HepG2 (cell line): ENCODE results near the gene ABTB2. TPM values are rescaled to one million over a fixed set of nuclear protein-coding genes. Genes with fewer than 3 reads are reported as not detected.

Source experiments
- FOXP1 ChIP-seq, 2 experiments: fragments of 450-650 bp in 1 of 2; IDR thresholded peaks; 2 replicates each; pipeline ENCODE4 v1.6.1; 2017 to 2018; ENCODE audit warnings: antibody characterized with exemption in 1 of 2
- LCORL ChIP-seq, 2 experiments: fragments of 450-650 bp in 1 of 2; sonication (generic) in 1 of 2; formaldehyde crosslinking in 1 of 2; IDR thresholded peaks; 2 replicates each; pipeline versions ENCODE4 v1.5.0 to v1.6.1; 2017 to 2020; ENCODE audit warnings: antibody characterized with exemption in 1 of 2, missing genetic modification reagents in 1 of 2
- MTA1 ChIP-seq: sonication (generic); formaldehyde crosslinking; IDR thresholded peaks from 2 replicates; pipeline ENCODE4 v1.4.0; 2020; ENCODE audit warnings: missing genetic modification reagents, mild to moderate bottlenecking, borderline replicate concordance
- NFE2L1 ChIP-seq: sonication (generic); formaldehyde crosslinking; IDR thresholded peaks from 2 replicates; pipeline ENCODE4 v1.4.0; 2020; ENCODE audit warnings: missing genetic modification reagents, mild to moderate bottlenecking, borderline replicate concordance
- NONO ChIP-seq, 2 experiments: fragments of 450-650 bp in 1 of 2; sonication (generic) in 1 of 2; formaldehyde crosslinking in 1 of 2; IDR thresholded peaks in 1 of 2; conservative IDR thresholded peaks in 1 of 2; 2 replicates each; pipeline versions ENCODE4 v1.6.1 to v1.8.0; 2017 to 2022; ENCODE audit warnings: mild to moderate bottlenecking in 1 of 2, missing genetic modification reagents in 1 of 2, moderate library complexity in 1 of 2
- RFXANK ChIP-seq: IDR thresholded peaks from 2 replicates; pipeline ENCODE4 v1.6.1; 2016
- TCF12 ChIP-seq, 2 experiments: fragments of 450-650 bp in 1 of 2; sonication (generic) in 1 of 2; formaldehyde crosslinking in 1 of 2; IDR thresholded peaks; 2 replicates each; pipeline versions ENCODE4 v1.6.1 to v1.8.0; 2017 to 2022; ENCODE audit warnings: antibody characterized with exemption in 1 of 2, mild to moderate bottlenecking in 1 of 2, missing genetic modification reagents in 1 of 2, moderate library complexity in 1 of 2
- ZBTB38 ChIP-seq: sonication (generic); formaldehyde crosslinking; IDR thresholded peaks from 2 replicates; pipeline ENCODE4 v1.5.1; 2020; ENCODE audit warnings: mild to moderate bottlenecking, missing genetic modification reagents
- ZBTB43 ChIP-seq: sonication (generic); formaldehyde crosslinking; conservative IDR thresholded peaks from 2 replicates; pipeline ENCODE4 v1.4.0; 2020; ENCODE audit warnings: missing genetic modification reagents
- ZMYM2 ChIP-seq: sonication (generic); formaldehyde crosslinking; IDR thresholded peaks from 2 replicates; pipeline ENCODE4 v1.8.0; 2022; ENCODE audit warnings: mild to moderate bottlenecking, missing genetic modification reagents
- ZNF12 ChIP-seq: sonication (generic); formaldehyde crosslinking; IDR thresholded peaks from 2 replicates; pipeline ENCODE4 v1.5.0; 2020; ENCODE audit warnings: missing genetic modification reagents
- ZNF124 ChIP-seq: sonication (generic); formaldehyde crosslinking; IDR thresholded peaks from 2 replicates; pipeline ENCODE4 v1.4.0; 2020; ENCODE audit warnings: missing genetic modification reagents
- ZNF292 ChIP-seq: sonication (generic); formaldehyde crosslinking; IDR thresholded peaks from 2 replicates; pipeline ENCODE4 v1.8.1; 2022; ENCODE audit warnings: mild to moderate bottlenecking, low read depth, missing genetic modification reagents, borderline replicate concordance
- ZNF331 ChIP-seq: sonication (generic); formaldehyde crosslinking; IDR thresholded peaks from 2 replicates; pipeline ENCODE4 v1.4.0; 2020; ENCODE audit warnings: missing genetic modification reagents
- polyA plus RNA-seq, 8 experiments: library from polyadenylated mRNA; depleted of rRNA in 3 of 8; stranded (reverse) in 7 of 8; unstranded in 1 of 8; fragments of >200 nt; fragmentation: Illumina TruSeq in 4 of 8; extraction: Trizol in 4 of 8; gene quantifications; 2 replicates each; pipeline versions ENCODE4 v1.2.1 to v1.2.3, GENCODE V29; 2011 to 2016; ENCODE audit warnings: low read depth in 4 of 8, missing spikeins in 1 of 8, mixed read lengths in 1 of 8; ENCODE audit not compliant: insufficient read depth in 1 of 8
- total RNA-seq, 5 experiments: library from RNA; depleted of rRNA; stranded (reverse); fragments of >200 nt; fragmentation: Illumina TruSeq; extraction: Trizol; gene quantifications; 2 replicates each; pipeline ENCODE4 v1.2.3, GENCODE V29; 2016; ENCODE audit warnings: low read depth in 1 of 5
- TF ChIP-seq, protein P1 (sequence below): IDR thresholded peaks from 2 replicates; pipeline ENCODE4 v1.6.1; 2016; ENCODE audit warnings: missing genetic modification reagents, missing compliant biosample characterization
- TF ChIP-seq, protein P2 (sequence below): sonication (generic); formaldehyde crosslinking; IDR thresholded peaks from 2 replicates; pipeline ENCODE4 v1.8.0; 2022; ENCODE audit warnings: mild to moderate bottlenecking, missing genetic modification reagents, moderate library complexity
- TF ChIP-seq, protein P3 (sequence below): sonication (generic); formaldehyde crosslinking; IDR thresholded peaks from 2 replicates; pipeline ENCODE4 v1.4.0; 2020; ENCODE audit warnings: missing genetic modification reagents, borderline replicate concordance

The ABTB2 gene
- total and polyA plus RNA-seq, 2 of the 13 experiments (the other 11 are each of a cell fraction or from before 2014, with no cell fraction given), result 5.1 to 15.4 TPM

DNA sequence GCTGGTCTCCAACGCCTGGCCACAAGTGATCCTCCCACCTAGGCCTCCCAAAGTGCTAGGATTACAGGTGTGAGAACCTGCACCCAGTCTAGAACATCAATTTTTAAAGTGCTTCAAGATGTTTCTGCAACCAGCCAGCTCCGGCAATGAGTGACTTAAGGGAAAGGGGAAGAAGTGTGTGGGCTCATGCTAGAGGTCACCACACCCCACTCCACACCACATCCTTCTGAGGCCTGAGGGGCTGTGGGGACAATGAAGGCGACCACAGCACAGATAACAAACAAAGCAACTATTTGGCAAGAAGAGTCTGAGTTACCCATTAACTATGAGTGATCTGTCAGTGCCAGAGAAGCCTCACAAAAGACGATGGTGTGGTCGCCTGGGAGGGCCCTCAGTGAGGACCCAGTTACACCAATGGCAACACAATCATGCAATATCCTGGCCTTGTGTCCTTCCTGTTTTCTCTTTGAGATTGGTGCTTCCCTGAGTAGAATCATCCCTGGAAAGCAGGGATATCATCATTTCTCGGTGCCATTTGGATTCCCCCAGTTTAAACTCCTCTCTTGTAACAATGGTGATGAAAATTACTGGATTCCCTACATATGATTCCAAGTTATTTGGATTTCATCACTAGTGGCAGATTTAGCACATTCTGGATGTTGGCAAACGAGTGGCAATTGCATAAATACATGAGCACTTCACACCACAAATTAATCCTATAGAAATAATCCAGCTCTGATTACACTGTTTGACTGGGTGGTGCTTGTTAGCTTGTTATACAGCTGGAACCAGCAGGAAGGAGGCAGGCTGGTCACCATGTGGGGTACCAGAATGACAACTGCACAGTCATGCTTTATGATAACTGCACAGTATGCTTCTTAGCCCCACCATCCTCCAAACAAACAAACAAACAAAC, 18.4 kb downstream of the ABTB2 start (continued):
- TF ChIP-seq ZMYM2 (CRISPR knock-in tag), result 0 out of 2 replicates have a peak, but pooled peaks have one; percentile 36
- peak; percentile 35; the same call in 1 of the 2 replicates for TF ChIP-seq MTA1 (CRISPR knock-in tag)
- TF ChIP-seq, protein P1, sequence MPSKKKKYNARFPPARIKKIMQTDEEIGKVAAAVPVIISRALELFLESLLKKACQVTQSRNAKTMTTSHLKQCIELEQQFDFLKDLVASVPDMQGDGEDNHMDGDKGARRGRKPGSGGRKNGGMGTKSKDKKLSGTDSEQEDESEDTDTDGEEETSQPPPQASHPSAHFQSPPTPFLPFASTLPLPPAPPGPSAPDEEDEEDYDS (CRISPR knock-in tag), result peak; percentile 49
- peak; percentile 28; the same call in 1 of the 2 replicates for TF ChIP-seq RFXANK (CRISPR knock-in tag)
- TF ChIP-seq ZBTB38 (CRISPR knock-in tag), result 0 out of 2 replicates have a peak, but pooled peaks have one; percentile 42
- peak; percentile 56; the same call in 1 of the 2 replicates for TF ChIP-seq ZNF12 (CRISPR knock-in tag)
- no peak for TF ChIP-seq LCORL (IDR thresholded peaks at IDR 0.05)
- peak; percentile 71; the same call in 1 of the 2 replicates for TF ChIP-seq LCORL (CRISPR knock-in tag; IDR thresholded peaks at IDR 0.05)
- no peak for TF ChIP-seq ZNF124
- peak; percentile 65 for TF ChIP-seq ZNF331
- 0 out of 2 replicates have a peak, but pooled peaks have one; percentile 22 for TF ChIP-seq ZBTB43
- TF ChIP-seq FOXP1 (IDR thresholded peaks at IDR 0.05), result no peak
- peak; percentile 84 for TF ChIP-seq FOXP1 (CRISPR knock-in tag; IDR thresholded peaks at IDR 0.05)
- peak; percentile 13; the same call in 1 of the 2 replicates for TF ChIP-seq ZNF292
- TF ChIP-seq, protein P2, sequence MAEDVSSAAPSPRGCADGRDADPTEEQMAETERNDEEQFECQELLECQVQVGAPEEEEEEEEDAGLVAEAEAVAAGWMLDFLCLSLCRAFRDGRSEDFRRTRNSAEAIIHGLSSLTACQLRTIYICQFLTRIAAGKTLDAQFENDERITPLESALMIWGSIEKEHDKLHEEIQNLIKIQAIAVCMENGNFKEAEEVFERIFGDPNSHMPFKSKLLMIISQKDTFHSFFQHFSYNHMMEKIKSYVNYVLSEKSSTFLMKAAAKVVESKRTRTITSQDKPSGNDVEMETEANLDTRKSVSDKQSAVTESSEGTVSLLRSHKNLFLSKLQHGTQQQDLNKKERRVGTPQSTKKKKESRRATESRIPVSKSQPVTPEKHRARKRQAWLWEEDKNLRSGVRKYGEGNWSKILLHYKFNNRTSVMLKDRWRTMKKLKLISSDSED (CRISPR knock-in tag), result no peak
- no peak for TF ChIP-seq NFE2L1 (CRISPR knock-in tag)
- no peak for TF ChIP-seq TCF12 (IDR thresholded peaks at IDR 0.05)
- TF ChIP-seq TCF12 (CRISPR knock-in tag; IDR thresholded peaks at IDR 0.05), result no peak
- TF ChIP-seq, protein P3, sequence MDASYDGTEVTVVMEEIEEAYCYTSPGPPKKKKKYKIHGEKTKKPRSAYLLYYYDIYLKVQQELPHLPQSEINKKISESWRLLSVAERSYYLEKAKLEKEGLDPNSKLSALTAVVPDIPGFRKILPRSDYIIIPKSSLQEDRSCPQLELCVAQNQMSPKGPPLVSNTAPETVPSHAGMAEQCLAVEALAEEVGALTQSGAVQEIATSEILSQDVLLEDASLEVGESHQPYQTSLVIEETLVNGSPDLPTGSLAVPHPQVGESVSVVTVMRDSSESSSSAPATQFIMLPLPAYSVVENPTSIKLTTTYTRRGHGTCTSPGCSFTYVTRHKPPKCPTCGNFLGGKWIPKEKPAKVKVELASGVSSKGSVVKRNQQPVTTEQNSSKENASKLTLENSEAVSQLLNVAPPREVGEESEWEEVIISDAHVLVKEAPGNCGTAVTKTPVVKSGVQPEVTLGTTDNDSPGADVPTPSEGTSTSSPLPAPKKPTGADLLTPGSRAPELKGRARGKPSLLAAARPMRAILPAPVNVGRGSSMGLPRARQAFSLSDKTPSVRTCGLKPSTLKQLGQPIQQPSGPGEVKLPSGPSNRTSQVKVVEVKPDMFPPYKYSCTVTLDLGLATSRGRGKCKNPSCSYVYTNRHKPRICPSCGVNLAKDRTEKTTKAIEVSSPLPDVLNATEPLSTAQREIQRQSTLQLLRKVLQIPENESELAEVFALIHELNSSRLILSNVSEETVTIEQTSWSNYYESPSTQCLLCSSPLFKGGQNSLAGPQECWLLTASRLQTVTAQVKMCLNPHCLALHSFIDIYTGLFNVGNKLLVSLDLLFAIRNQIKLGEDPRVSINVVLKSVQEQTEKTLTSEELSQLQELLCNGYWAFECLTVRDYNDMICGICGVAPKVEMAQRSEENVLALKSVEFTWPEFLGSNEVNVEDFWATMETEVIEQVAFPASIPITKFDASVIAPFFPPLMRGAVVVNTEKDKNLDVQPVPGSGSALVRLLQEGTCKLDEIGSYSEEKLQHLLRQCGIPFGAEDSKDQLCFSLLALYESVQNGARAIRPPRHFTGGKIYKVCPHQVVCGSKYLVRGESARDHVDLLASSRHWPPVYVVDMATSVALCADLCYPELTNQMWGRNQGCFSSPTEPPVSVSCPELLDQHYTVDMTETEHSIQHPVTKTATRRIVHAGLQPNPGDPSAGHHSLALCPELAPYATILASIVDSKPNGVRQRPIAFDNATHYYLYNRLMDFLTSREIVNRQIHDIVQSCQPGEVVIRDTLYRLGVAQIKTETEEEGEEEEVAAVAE (CRISPR knock-in tag), result peak; percentile 75
- no peak for TF ChIP-seq NONO (IDR thresholded peaks at IDR 0.05)
- TF ChIP-seq NONO (CRISPR knock-in tag; conservative IDR thresholded peaks at IDR 0.05), result peak; percentile 70
